ENCODE results near the gene P2RX5. TPM values are rescaled to one million over a fixed set of nuclear protein-coding genes. Genes with fewer than 3 reads are reported as not detected.
A peak's percentile ranks its signal among the peaks of the same experiment; 100 is the strongest.

Gene P2RX5
- total RNA-seq, 1 experiment from 2014 or later: 0.66 TPM

DNA sequence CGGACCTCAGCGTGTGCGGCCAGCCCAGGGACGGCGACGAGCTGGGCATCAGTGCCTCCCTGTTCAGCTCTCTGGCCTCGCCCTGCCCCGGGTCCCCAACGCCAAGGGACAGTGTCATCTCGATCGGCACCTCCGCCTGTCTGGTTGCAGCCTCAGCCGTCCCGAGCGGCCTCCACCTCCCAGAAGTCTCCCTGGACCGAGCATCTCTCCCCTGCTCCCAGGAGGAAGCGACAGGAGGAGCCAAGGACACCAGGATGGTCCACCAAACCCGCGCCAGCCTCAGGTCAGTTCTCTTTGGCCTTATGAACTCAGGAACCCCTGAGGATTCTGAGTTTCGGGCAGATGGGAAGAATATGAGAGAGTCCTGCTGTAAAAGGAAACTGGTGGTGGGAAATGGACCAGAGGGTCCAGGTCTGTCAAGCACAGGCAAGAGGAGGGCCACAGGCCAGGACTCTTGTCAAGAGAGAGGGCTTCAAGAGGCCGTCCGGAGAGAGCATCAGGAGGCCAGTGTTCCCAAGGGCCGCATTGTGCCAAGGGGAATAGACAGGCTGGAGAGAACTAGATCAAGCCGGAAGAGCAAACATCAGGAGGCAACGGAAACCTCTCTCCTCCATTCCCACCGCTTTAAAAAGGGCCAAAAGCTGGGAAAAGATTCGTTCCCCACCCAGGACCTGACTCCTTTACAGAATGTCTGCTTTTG is 28.6 kb upstream of the P2RX5 start:
- POLR2A ChIA-PET: interaction anchor here (1.1 kb wide), 1 partner anchor 114 kb away, joined by 5 read pairs; no protein-coding TSS in a partner anchor

DNA sequence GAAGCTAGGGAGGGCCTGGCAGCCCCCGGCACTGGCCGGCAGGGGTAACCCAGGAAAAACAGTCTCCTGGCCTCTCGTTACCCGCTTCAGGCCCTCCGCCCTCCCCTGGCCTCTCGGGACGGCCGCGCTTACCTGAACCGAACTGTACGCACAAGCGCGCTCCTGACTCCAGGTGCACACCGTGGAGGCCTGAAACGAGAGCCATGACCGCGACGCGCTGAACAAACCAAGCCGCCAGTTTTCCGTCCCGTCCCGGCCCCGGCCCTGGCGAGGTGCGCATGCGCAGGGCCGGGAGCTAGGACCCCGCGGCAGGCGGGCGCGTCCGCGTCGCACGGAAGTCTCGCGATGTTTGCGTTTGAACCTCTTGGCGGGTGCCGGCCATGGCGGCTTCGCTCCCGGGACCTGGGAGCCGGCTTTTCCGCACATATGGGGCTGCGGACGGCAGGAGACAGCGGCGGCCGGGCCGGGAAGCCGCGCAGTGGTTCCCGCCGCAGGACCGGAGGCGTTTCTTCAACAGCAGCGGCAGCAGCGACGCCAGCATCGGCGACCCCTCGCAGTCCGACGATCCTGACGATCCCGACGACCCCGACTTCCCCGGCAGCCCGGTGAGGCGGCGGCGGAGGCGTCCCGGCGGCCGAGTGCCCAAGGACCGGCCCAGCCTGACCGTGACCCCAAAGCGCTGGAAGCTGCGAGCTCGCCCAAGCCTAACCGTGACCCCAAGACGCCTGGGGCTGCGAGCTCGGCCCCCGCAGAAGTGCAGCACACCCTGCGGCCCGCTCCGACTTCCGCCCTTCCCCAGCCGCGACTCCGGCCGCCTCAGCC is 27.8 kb upstream of the P2RX5 start, which contains the start of gene HASPIN:
Gene HASPIN, plus strand, starts transcription at position 348 of the 822 bp plus-strand sequence. Its CDS starts 33 bp downstream, at position 381.
- H3K4me1 ChIP-seq: no peaks in the 10 kb centered on the region

More for the DNA sequence above, 28.6 kb upstream of the P2RX5 start:
- BruUV-seq (replicated peaks): no TSS peak
- Mint-ChIP-seq H3K4me1 (ENCODE audit: low read depth, unreplicated experiment) (peaks cover 16% of the 10 kb centered on the region), H3K27ac (ENCODE audit: unreplicated experiment) (peak overlapping the region; percentile 75), H3K9me3 (ENCODE audit: unreplicated experiment) (no peaks in the 10 kb centered on the region), H3K4me3 (ENCODE audit: unreplicated experiment) (peak overlapping the region; percentile 77), H3K27me3 (ENCODE audit: insufficient read depth, unreplicated experiment) (no peaks in the 10 kb centered on the region), H3K36me3 (ENCODE audit: insufficient read depth, unreplicated experiment) (peaks cover 36% of the 10 kb centered on the region)
- Histone ChIP-seq H3K27me3 (replicated peaks; ENCODE audit: control insufficient read depth, insufficient read depth, low read length) (no peaks in the 10 kb centered on the region), H3K4me1 (no peaks in the 10 kb centered on the region), H3K36me3 (ENCODE audit: control insufficient read depth, insufficient read depth, low read length) (no peaks in the 10 kb centered on the region), H3K9me3 (no peaks in the 10 kb centered on the region), H3K4me3 (ENCODE audit: low read depth, low read length) (peak overlapping the region; percentile 76)
- no peak for DNase-seq
- TF ChIP-seq, protein P1, sequence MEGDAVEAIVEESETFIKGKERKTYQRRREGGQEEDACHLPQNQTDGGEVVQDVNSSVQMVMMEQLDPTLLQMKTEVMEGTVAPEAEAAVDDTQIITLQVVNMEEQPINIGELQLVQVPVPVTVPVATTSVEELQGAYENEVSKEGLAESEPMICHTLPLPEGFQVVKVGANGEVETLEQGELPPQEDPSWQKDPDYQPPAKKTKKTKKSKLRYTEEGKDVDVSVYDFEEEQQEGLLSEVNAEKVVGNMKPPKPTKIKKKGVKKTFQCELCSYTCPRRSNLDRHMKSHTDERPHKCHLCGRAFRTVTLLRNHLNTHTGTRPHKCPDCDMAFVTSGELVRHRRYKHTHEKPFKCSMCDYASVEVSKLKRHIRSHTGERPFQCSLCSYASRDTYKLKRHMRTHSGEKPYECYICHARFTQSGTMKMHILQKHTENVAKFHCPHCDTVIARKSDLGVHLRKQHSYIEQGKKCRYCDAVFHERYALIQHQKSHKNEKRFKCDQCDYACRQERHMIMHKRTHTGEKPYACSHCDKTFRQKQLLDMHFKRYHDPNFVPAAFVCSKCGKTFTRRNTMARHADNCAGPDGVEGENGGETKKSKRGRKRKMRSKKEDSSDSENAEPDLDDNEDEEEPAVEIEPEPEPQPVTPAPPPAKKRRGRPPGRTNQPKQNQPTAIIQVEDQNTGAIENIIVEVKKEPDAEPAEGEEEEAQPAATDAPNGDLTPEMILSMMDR (IDR thresholded peaks at IDR 0.05; ENCODE audit: insufficient read depth in 1 of 2, low read depth in 1 of 2, low read length in 1 of 2, severe bottlenecking in 1 of 2, unreplicated experiment in 1 of 2): no peak
- intact Hi-C loops (cut with micrococcal nuclease; ENCODE audit: unreplicated experiment): no loop called here
- CTCF ChIA-PET: interaction anchor here (0.7 to 2.0 kb wide), 2 partner anchors 13 to 42 kb away, joined by 3 to 11 read pairs; no protein-coding TSS in a partner anchor

More for the DNA sequence above, 27.8 kb upstream of the P2RX5 start, which contains the start of gene HASPIN:
- peak; percentile 85 to 86 for DNase-seq
- Mint-ChIP-seq H3K27me3 (ENCODE audit: insufficient read depth, unreplicated experiment) (no peaks in the 10 kb centered on the region), H3K9me3 (ENCODE audit: unreplicated experiment) (no peaks in the 10 kb centered on the region), H3K4me1 (ENCODE audit: low read depth, unreplicated experiment) (peaks cover 16% of the 10 kb centered on the region), H3K27ac (ENCODE audit: unreplicated experiment) (peak within 1 kb of the TSS; percentile 75), H3K4me3 (ENCODE audit: unreplicated experiment) (peak within 1 kb of the TSS; percentile 77), H3K36me3 (ENCODE audit: insufficient read depth, unreplicated experiment) (peaks cover 36% of the 10 kb centered on the region)
- TF ChIP-seq, protein P1 (IDR thresholded peaks at IDR 0.05; ENCODE audit: insufficient read depth in 1 of 2, low read depth in 1 of 2, low read length in 1 of 2, severe bottlenecking in 1 of 2, unreplicated experiment in 1 of 2): peak in 1 of 2 experiments; percentile 11
- H3K36me3 ChIP-seq (ENCODE audit: control insufficient read depth, insufficient read depth, low read length): no peaks in the 10 kb centered on the region
- POLR2A ChIA-PET: interaction anchor here (0.9 to 1.1 kb wide), 2 partner anchors 57 to 114 kb away, joined by 3 to 5 read pairs; no protein-coding TSS in a partner anchor
- H3K4me3 ChIP-seq (ENCODE audit: low read depth, low read length): peak within 1 kb of the TSS; percentile 76
- BruUV-seq (replicated peaks): no TSS peak
- intact Hi-C loops (cut with micrococcal nuclease; ENCODE audit: unreplicated experiment): no loop called here
- CTCF ChIA-PET: interaction anchor here (0.7 to 2.0 kb wide), 2 partner anchors 14 to 42 kb away, joined by 3 to 11 read pairs; no protein-coding TSS in a partner anchor
- no peaks in the 10 kb centered on the region for H3K9me3 ChIP-seq
- no peaks in the 10 kb centered on the region for H3K27me3 ChIP-seq (replicated peaks; ENCODE audit: control insufficient read depth, insufficient read depth, low read length)
